Neuronal stem cell (in vitro differentiated cells): ENCODE measurements around the gene RND1.
A peak's percentile ranks its signal among the peaks of the same experiment; 100 is the strongest.

Experiments
- DNase-seq: peaks from one replicate; pipeline ENCODE4 v3.0.0-alpha.2; 2013; ENCODE audit warnings: low spot score
- H2AFZ ChIP-seq: one replicate; pipeline ENCODE4 v1.6.1; 2013; ENCODE audit warnings: mild to moderate bottlenecking, low read length, inconsistent platforms
- H2AK5ac ChIP-seq: 2 replicates; pipeline ENCODE4 v1.6.1; 2013; ENCODE audit warnings: low read depth, mild to moderate bottlenecking, inconsistent platforms, low read length, moderate library complexity, mixed read lengths
- H2BK120ac ChIP-seq: 2 replicates; pipeline ENCODE4 v1.6.1; 2013; ENCODE audit warnings: low read depth, mild to moderate bottlenecking, inconsistent platforms, low read length, moderate library complexity, mixed read lengths
- H2BK12ac ChIP-seq: one replicate; pipeline ENCODE4 v1.6.1; 2013; ENCODE audit warnings: low read length, inconsistent platforms
- H2BK15ac ChIP-seq: 2 replicates; pipeline ENCODE4 v1.6.1; 2013; ENCODE audit warnings: mild to moderate bottlenecking, low read length, inconsistent platforms, mixed read lengths
- H2BK5ac ChIP-seq: one replicate; pipeline ENCODE4 v1.6.1; 2013; ENCODE audit warnings: inconsistent platforms, mild to moderate bottlenecking, low read length, moderate library complexity
- H3K14ac ChIP-seq: one replicate; pipeline ENCODE4 v1.6.1; 2013; ENCODE audit warnings: low read length, inconsistent platforms
- H3K18ac ChIP-seq: 2 replicates; pipeline ENCODE4 v1.6.1; 2013; ENCODE audit warnings: low read length, inconsistent platforms
- H3K23ac ChIP-seq: 2 replicates; pipeline ENCODE4 v1.6.1; 2013; ENCODE audit warnings: low read depth, mild to moderate bottlenecking, mixed read lengths, low read length, inconsistent platforms; ENCODE audit not compliant: poor library complexity
- H3K27ac ChIP-seq: replicated peaks from 3 replicates; pipeline ENCODE4 v1.5.1; 2013; ENCODE audit warnings: low read length, inconsistent platforms
- H3K27me3 ChIP-seq, 3 experiments: 2 replicates each; pipeline ENCODE4 v1.6.1; 2013; ENCODE audit warnings: low read length in 3 of 3, mild to moderate bottlenecking in 2 of 3, inconsistent platforms in 1 of 3, low read depth in 1 of 3, mixed read lengths in 1 of 3, moderate library complexity in 1 of 3; ENCODE audit not compliant: control insufficient read depth in 3 of 3, insufficient read depth in 3 of 3
- H3K36me3 ChIP-seq, 2 donors: replicated peaks in 1 of 2; 2 replicates each; pipeline ENCODE4 v1.6.1; 2013; ENCODE audit warnings: low read length in 2 of 2; ENCODE audit not compliant: control insufficient read depth in 2 of 2, insufficient read depth in 2 of 2
- H3K4ac ChIP-seq: 2 replicates; pipeline ENCODE4 v1.6.1; 2013; ENCODE audit warnings: inconsistent platforms, mild to moderate bottlenecking, low read length, moderate library complexity
- H3K4me1 ChIP-seq, 2 donors: 1 replicate in 1 of 2; 2 replicates in 1 of 2; pipeline ENCODE4 v1.6.1; 2013; ENCODE audit warnings: low read length in 2 of 2, low read depth in 1 of 2; ENCODE audit not compliant: control insufficient read depth in 2 of 2, insufficient read depth in 1 of 2
- H3K4me2 ChIP-seq: one replicate; pipeline ENCODE4 v1.6.1; 2013; ENCODE audit warnings: mild to moderate bottlenecking, low read length, inconsistent platforms; ENCODE audit not compliant: insufficient read depth, poor library complexity, severe bottlenecking
- H3K4me3 ChIP-seq, 2 donors: 2 replicates each; pipeline ENCODE4 v1.5.1; 2013; ENCODE audit warnings: low read length in 2 of 2, mild to moderate bottlenecking in 2 of 2, inconsistent platforms in 1 of 2, moderate library complexity in 1 of 2
- H3K79me1 ChIP-seq: one replicate; pipeline ENCODE4 v1.6.1; 2013; ENCODE audit warnings: low read depth, mild to moderate bottlenecking, inconsistent platforms, low read length, moderate library complexity
- H3K9ac ChIP-seq: one replicate; pipeline ENCODE4 v1.6.1; 2013; ENCODE audit warnings: mild to moderate bottlenecking, low read depth, low read length, inconsistent platforms; ENCODE audit not compliant: poor library complexity
- H3K9me3 ChIP-seq, 2 donors: replicated peaks in 1 of 2; 2 replicates each; pipeline versions ENCODE3 to v1.6.1; 2013; ENCODE audit warnings: low read length in 2 of 2, mild to moderate bottlenecking in 2 of 2, inconsistent platforms in 1 of 2, low read depth in 1 of 2, mixed read lengths in 1 of 2, moderate library complexity in 1 of 2; ENCODE audit not compliant: control insufficient read depth in 2 of 2, insufficient read depth in 1 of 2
- H4K8ac ChIP-seq: one replicate; pipeline ENCODE4 v1.6.1; 2013; ENCODE audit warnings: low read depth, mild to moderate bottlenecking, inconsistent platforms, low read length, moderate library complexity
- H4K91ac ChIP-seq: one replicate; pipeline ENCODE4 v1.6.1; 2013; ENCODE audit warnings: low read length, low read depth, mild to moderate bottlenecking, inconsistent platforms; ENCODE audit not compliant: poor library complexity
- WGBS, 2 donors: extraction: QIAGEN DNeasy Blood & Tissue Kit; methylation state at CpG; one replicate each; pipeline ENCODE4 v1.1.7; 2013; ENCODE audit warnings: missing lambda C conversion rate in 2 of 2, mixed read lengths in 1 of 2; ENCODE audit not compliant: insufficient read length in 2 of 2, insufficient replicate concordance in 1 of 2; ENCODE audit errors: extremely low coverage in 2 of 2; 5-methylcytosine and 5-hydroxymethylcytosine counted together

The RND1 gene

DNA sequence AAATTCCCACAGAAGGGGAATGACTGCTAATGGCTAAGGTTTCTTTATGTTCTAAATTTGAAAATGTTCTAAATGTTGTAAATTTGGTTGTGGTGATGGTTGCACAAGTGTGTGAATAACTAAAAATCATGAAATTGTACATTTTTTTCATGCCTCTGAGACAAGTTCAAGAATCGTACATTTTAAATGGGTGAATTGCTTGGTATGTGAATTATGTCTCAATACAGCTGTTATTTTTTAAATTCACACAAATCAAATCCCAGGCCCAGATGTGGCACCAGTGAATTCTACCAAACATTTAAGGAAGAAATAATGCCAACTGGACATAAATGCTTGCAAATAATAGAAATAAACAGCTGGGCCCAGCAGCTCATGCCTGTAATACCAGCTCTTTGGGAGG is 28.6 kb upstream of the RND1 start:
- H3K4me3 ChIP-seq: no peak overlapping the region
- peaks cover 7 to 8% of the 10 kb centered on the region in 2 donors for H3K4me1 ChIP-seq
- no peaks in the 10 kb centered on the region for H3K79me1 ChIP-seq
- no peak overlapping the region for H4K91ac ChIP-seq
- no peak overlapping the region for H2BK5ac ChIP-seq
- no peak overlapping the region for H2BK120ac ChIP-seq
- H3K14ac ChIP-seq: no peak overlapping the region
- no peak overlapping the region for H2BK12ac ChIP-seq
- H4K8ac ChIP-seq: no peak overlapping the region
- H3K4me2 ChIP-seq: no peak overlapping the region
- no peak overlapping the region for H2AFZ ChIP-seq
- H3K27me3 ChIP-seq: no peaks in the 10 kb centered on the region
- no peak overlapping the region for H2AK5ac ChIP-seq
- H3K9me3 ChIP-seq: no peaks in the 10 kb centered on the region
- no CpG with 5 or more reads among the region's 1 CpG for WGBS, 2 donors
- H3K36me3 ChIP-seq: no peaks in the 10 kb centered on the region
- H2BK15ac ChIP-seq: no peak overlapping the region
- H3K23ac ChIP-seq: no peak overlapping the region
- H3K18ac ChIP-seq: no peak overlapping the region
- no peak overlapping the region for H3K9ac ChIP-seq
- H3K4ac ChIP-seq: no peak overlapping the region
- H3K27ac ChIP-seq: no peak overlapping the region
- DNase-seq: no peak

DNA sequence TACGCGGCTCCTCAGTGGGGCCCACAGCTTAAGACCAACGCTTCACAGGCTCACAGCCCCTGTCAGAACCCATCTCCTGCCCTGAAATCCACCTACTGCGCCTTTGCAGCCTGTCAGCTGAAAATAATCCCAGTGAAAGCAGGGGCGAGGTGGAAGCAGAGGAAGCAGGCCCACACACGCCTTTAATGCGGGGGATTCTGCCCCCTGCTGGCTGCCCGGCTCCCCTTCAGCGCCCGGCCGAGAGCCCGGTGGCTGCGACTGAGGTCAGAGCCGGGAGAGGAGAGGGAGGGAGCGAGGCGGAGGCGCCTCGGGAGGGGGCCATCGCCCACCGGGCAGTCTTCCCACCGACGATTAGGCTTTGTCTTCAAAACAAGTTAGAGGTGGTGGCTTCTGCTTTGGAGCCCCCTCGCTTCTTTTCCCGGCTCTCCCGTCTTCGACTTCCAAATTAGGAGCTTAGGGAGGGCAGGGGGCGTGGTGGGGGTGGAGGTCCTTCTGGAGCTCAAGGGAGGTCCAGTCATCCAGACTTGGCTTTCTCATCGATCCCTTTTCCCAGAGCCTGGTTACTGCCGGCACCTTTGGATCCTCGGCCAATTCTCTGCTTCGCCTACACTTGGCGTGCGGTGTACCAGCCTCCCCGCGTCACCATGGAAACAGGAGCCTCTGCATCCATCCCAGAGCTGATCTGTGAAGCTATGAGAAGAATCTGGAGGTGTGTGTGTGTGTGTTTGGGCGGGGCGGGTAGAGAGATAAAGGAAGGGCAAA is 25.2 kb upstream of the RND1 start:
- Histone ChIP-seq H3K27ac (peak overlapping the region; percentile 36), H3K9me3 (no peaks in the 10 kb centered on the region), H2BK15ac (no peak overlapping the region), H3K4me1 (peaks cover 7 to 8% of the 10 kb centered on the region in 2 donors), H4K91ac (no peak overlapping the region), H3K4ac (no peak overlapping the region), H3K4me3 (peak overlapping the region; percentile 31 to 73), H3K79me1 (no peaks in the 10 kb centered on the region), H3K9ac (no peak overlapping the region), H2AK5ac (peak overlapping the region; percentile 52), H3K36me3 (no peaks in the 10 kb centered on the region), H3K18ac (peak overlapping the region; percentile 87), H4K8ac (no peak overlapping the region), H2AFZ (peak overlapping the region; percentile 88), H2BK12ac (no peak overlapping the region), H3K27me3 (no peaks in the 10 kb centered on the region), H3K4me2 (peak overlapping the region; percentile 80), H2BK5ac (no peak overlapping the region), H3K23ac (no peak overlapping the region), H2BK120ac (peak overlapping the region; percentile 31), H3K14ac (no peak overlapping the region)
- peak; percentile 79 for DNase-seq
- no CpG with 5 or more reads among the region's 37 CpGs for WGBS, 2 donors

DNA sequence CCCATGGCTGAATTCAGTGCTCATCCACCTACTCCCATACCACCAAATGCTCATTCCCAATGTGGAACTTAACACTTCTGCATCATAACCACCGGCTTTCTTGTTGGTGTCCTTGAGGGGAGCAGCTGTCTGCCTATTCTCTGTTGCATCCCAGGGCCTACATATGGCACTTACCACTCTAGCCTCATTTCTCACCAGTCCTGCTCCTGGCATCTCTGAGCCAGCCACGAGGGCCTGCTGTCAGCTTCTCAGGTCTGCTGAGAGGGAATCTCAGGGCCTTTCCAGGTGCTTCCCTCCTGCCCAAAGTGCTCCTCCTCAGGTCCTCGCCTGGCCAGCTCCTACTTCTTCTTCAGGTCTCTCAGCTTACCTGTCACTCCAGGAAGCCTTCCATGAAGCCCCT is 24.0 kb upstream of the RND1 start:
- Histone ChIP-seq H4K91ac (no peak overlapping the region), H3K27me3 (no peaks in the 10 kb centered on the region), H2BK12ac (peak overlapping the region; percentile 46), H2BK120ac (peak overlapping the region; percentile 88), H3K27ac (no peak overlapping the region), H3K9me3 (no peaks in the 10 kb centered on the region), H2BK5ac (peak overlapping the region; percentile 26), H2AK5ac (peak overlapping the region; percentile 92), H3K9ac (no peak overlapping the region), H3K14ac (no peak overlapping the region), H2BK15ac (peak overlapping the region; percentile 97), H3K4me1 (peaks cover 7 to 8% of the 10 kb centered on the region in 2 donors), H3K4me2 (no peak overlapping the region), H4K8ac (no peak overlapping the region), H3K23ac (no peak overlapping the region), H3K18ac (peak overlapping the region; percentile 61), H3K4me3 (no peak overlapping the region), H3K36me3 (no peaks in the 10 kb centered on the region), H3K79me1 (no peaks in the 10 kb centered on the region), H3K4ac (no peak overlapping the region), H2AFZ (no peak overlapping the region)
- no peak for DNase-seq
- WGBS, 2 donors: no CpG with 5 or more reads among the region's 3 CpGs

DNA sequence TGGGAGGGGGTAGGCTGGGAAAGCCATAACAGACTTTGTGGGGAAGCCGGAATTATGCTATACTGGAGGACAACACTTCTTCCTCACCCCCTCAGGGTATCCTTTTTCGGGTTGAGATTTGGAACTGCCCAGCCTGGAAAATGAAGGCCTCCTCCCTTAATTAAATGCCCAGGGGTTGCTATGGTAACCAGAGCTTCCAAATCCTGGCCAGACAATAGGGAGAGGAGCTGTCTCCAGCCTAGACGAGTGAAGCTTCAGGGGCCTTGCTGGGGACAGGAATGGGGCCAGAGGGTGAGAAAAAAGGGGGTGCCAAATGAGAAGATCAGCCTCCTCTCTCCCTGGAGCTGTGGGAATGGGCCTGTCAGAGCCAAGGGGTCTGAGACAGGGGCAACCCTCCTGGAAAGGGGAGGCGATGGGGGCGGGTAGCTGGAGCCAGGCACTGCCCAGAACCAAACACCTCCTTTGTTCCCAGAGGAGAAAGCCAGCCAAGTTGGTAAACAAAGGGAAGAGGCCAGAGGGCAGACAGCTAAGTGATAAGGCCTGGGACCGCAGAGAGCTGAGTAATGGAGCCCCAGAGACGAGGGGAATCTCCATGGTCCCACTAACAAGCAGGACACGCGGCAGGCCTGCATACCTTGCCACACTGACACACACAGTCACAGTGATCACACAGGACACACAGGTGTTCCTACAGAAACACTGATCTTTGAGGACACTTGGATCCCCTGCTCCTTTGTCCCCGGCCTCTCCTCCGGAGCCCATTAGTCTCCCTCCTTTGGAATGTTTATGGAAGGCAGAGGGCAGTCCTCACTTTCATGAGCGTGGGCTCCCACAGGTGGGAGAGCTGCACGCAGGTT is 17.9 kb upstream of the RND1 start:
- peak overlapping the region; percentile 31 for H3K9ac ChIP-seq
- no peaks in the 10 kb centered on the region for H3K79me1 ChIP-seq
- H4K91ac ChIP-seq: no peak overlapping the region
- peak overlapping the region; percentile 34 for H2AK5ac ChIP-seq
- H3K9me3 ChIP-seq: no peaks in the 10 kb centered on the region
- H2AFZ ChIP-seq: peak overlapping the region; percentile 79
- no peak overlapping the region for H3K23ac ChIP-seq
- no peak overlapping the region for H3K4ac ChIP-seq
- peak overlapping the region; percentile 27 to 29 for H3K4me3 ChIP-seq
- DNase-seq: peak; percentile 91
- H3K27ac ChIP-seq: peak overlapping the region; percentile 95
- H2BK15ac ChIP-seq: peak overlapping the region; percentile 57
- no CpG with 5 or more reads among the region's 13 CpGs for WGBS, 2 donors
- H4K8ac ChIP-seq: no peak overlapping the region
- no peak overlapping the region for H3K14ac ChIP-seq
- H2BK120ac ChIP-seq: peak overlapping the region; percentile 89
- peaks cover 22 to 29% of the 10 kb centered on the region in 2 donors for H3K4me1 ChIP-seq
- H2BK12ac ChIP-seq: peak overlapping the region; percentile 67
- no peaks in the 10 kb centered on the region for H3K27me3 ChIP-seq
- peak overlapping the region; percentile 82 for H2BK5ac ChIP-seq
- H3K4me2 ChIP-seq: peak overlapping the region; percentile 56
- H3K18ac ChIP-seq: peak overlapping the region; percentile 92
- H3K36me3 ChIP-seq: no peaks in the 10 kb centered on the region
